T-helper 1 cell (primary cell): Measurements from ENCODE around the gene GPR45.
"Not testable (repeated sequence)": the region's sequence is repeated elsewhere in the genome, so short reads cannot be mapped to it uniquely, and the experiment has no call there.

Experiments used
- DNase-seq, 5 donors: peaks; one replicate each; pipeline ENCODE4 v3.0.0-alpha.2; 2012 to 2020
- total RNA-seq, 4 donors: gene quantifications; one replicate each; lab custom pipeline; 2026; lab: John Stamatoyannopoulos, UW

GPR45 gene
- 0 reads per million in 4 donors for total RNA-seq

GRCh38 chr2:105241443-105241842 lies at the start of gene GPR45:
GPR45 (plus strand) TSS chr2:105241743; CDS start chr2:105241859, 116 bp downstream.
- no peak for DNase-seq

GRCh38 chr2:105194022-105194675 lies 47.4 kb upstream of the GPR45 start:
- DNase-seq, result no peak

- DNase-seq, result no peak
Observed at GRCh38 chr2:105196651-105197050, 44.9 kb upstream of the GPR45 start.

- no peak for DNase-seq
Observed at GRCh38 chr2:105215586-105216192, 25.9 kb upstream of the GPR45 start.

GRCh38 chr2:105220604-105221003 lies 20.9 kb upstream of the GPR45 start:
- no peak for DNase-seq

- no peak for DNase-seq
Observed at GRCh38 chr2:105224444-105224843, 17.1 kb upstream of the GPR45 start.

GRCh38 chr2:105231232-105231619 lies 10.3 kb upstream of the GPR45 start:
- DNase-seq, result no peak

- peak in 2 of 5 donors; percentile 33 to 36 for DNase-seq
Observed at GRCh38 chr2:105235388-105236059, 6.0 kb upstream of the GPR45 start.

- DNase-seq, result no peak
Observed at GRCh38 chr2:105236060-105236424, 5.5 kb upstream of the GPR45 start.

GRCh38 chr2:105237045-105237765 lies 4.3 kb upstream of the GPR45 start:
- DNase-seq, result peak in 1 of 5 donors; percentile 2

GRCh38 chr2:105238664-105239240 lies 2.8 kb upstream of the GPR45 start:
- no peak for DNase-seq

- no peak for DNase-seq
Observed at GRCh38 chr2:105239924-105240323, 1.6 kb upstream of the GPR45 start.

- DNase-seq, result no peak
Observed at GRCh38 chr2:105242286-105242993, 897 bp downstream of the GPR45 start.

GRCh38 chr2:105243961-105244360 lies 2.4 kb downstream of the GPR45 start:
- DNase-seq, result no peak

- no peak for DNase-seq
Observed at GRCh38 chr2:105244451-105244850, 2.9 kb downstream of the GPR45 start.

- DNase-seq, result no peak
Observed at GRCh38 chr2:105248316-105249070, 7.0 kb downstream of the GPR45 start.

GRCh38 chr2:105249181-105249580 lies 7.6 kb downstream of the GPR45 start:
- no peak for DNase-seq

GRCh38 chr2:105249891-105250290 lies 8.3 kb downstream of the GPR45 start:
- no peak for DNase-seq

- not testable (repeated sequence) for DNase-seq
Observed at GRCh38 chr2:105251016-105251648, 9.6 kb downstream of the GPR45 start.

- no peak for DNase-seq
Observed at GRCh38 chr2:105252271-105252670, 10.7 kb downstream of the GPR45 start.
